Keratinocyte (primary cell): Measurements from ENCODE around the gene STIMATE. TPM values are rescaled to one million over a fixed set of nuclear protein-coding genes. Genes with fewer than 3 reads are reported as not detected.

Source experiments
- DNase-seq: peaks from one replicate; pipeline ENCODE4 v3.0.0-alpha.2; 2011; ENCODE audit warnings: low read depth, missing footprints, low spot score
- FAIRE-seq: peaks from 2 replicates; lab custom pipeline; 2011; peaks lifted over from hg19 to GRCh38; lab: Jason Lieb, UNC
- H2AFZ ChIP-seq: 2 replicates; pipeline ENCODE4 v1.6.0; 2012; ENCODE audit warnings: low read length, control low read depth, inconsistent platforms; ENCODE audit not compliant: control insufficient read depth
- H3K27ac ChIP-seq: 2 replicates; pipeline ENCODE4 v1.5.1; 2011; ENCODE audit warnings: low read length; ENCODE audit not compliant: control insufficient read depth, insufficient read depth
- H3K27me3 ChIP-seq: 3 replicates; pipeline ENCODE4 v1.6.0; 2011; ENCODE audit warnings: low read length; ENCODE audit not compliant: control insufficient read depth, insufficient read depth; ENCODE audit errors: extremely low read depth
- H3K36me3 ChIP-seq, 2 experiments: 2 replicates in 1 of 2; 3 replicates in 1 of 2; pipeline ENCODE4 v1.5.1; 2011; ENCODE audit warnings: low read length in 2 of 2, mild to moderate bottlenecking in 1 of 2; ENCODE audit not compliant: control insufficient read depth in 2 of 2, insufficient read depth in 2 of 2; ENCODE audit errors: extremely low read depth in 1 of 2
- H3K4me1 ChIP-seq: 3 replicates; pipeline ENCODE4 v1.5.1; 2011; ENCODE audit warnings: low read length; ENCODE audit not compliant: control insufficient read depth, insufficient read depth; ENCODE audit errors: extremely low read depth
- H3K4me2 ChIP-seq: 3 replicates; pipeline ENCODE4 v1.6.0; 2011; ENCODE audit warnings: low read depth, low read length; ENCODE audit not compliant: control insufficient read depth, insufficient read depth; ENCODE audit errors: extremely low read depth
- H3K4me3 ChIP-seq, 3 experiments: fragments of 200-600 bp in 1 of 3; sonication (generic) in 1 of 3; 2 replicates in 2 of 3; 3 replicates in 1 of 3; pipeline ENCODE4 v1.5.1; 2011 to 2016; ENCODE audit warnings: low read length in 3 of 3, mild to moderate bottlenecking in 3 of 3, control low read depth in 2 of 3, inconsistent platforms in 1 of 3, low read depth in 1 of 3, mixed read lengths in 1 of 3, mixed run types in 1 of 3, moderate library complexity in 1 of 3; ENCODE audit not compliant: control insufficient read depth in 2 of 3, insufficient read depth in 2 of 3; ENCODE audit errors: extremely low read depth in 1 of 3
- H3K79me2 ChIP-seq: 2 replicates; pipeline ENCODE4 v1.6.0; 2012; ENCODE audit warnings: low read length; ENCODE audit not compliant: control insufficient read depth, insufficient read depth
- H3K9ac ChIP-seq: 3 replicates; pipeline ENCODE4 v1.6.0; 2011; ENCODE audit warnings: low read length; ENCODE audit not compliant: control insufficient read depth, insufficient read depth; ENCODE audit errors: extremely low read depth
- H3K9me1 ChIP-seq: 3 replicates; pipeline ENCODE4 v1.6.0; 2011; ENCODE audit warnings: low read length; ENCODE audit not compliant: control insufficient read depth, insufficient read depth; ENCODE audit errors: extremely low read depth
- H3K9me3 ChIP-seq: 2 replicates; pipeline ENCODE4 v1.5.1; 2012; ENCODE audit warnings: low read depth, low read length; ENCODE audit not compliant: control insufficient read depth
- H4K20me1 ChIP-seq: 3 replicates; pipeline ENCODE4 v1.6.0; 2011; ENCODE audit warnings: low read length; ENCODE audit not compliant: control insufficient read depth, insufficient read depth; ENCODE audit errors: extremely low read depth
- CTCF ChIP-seq, 3 experiments: IDR thresholded peaks in 1 of 3; conservative IDR thresholded peaks in 1 of 3; optimal IDR thresholded peaks in 1 of 3; 2 replicates in 2 of 3; 3 replicates in 1 of 3; pipeline versions ENCODE3 to v1.5.1; 2011; ENCODE audit warnings: low read length in 3 of 3, mild to moderate bottlenecking in 3 of 3, moderate library complexity in 2 of 3, control low read depth in 1 of 3, inconsistent platforms in 1 of 3; ENCODE audit not compliant: insufficient read depth in 2 of 3; ENCODE audit errors: extremely low read depth in 1 of 3
- EZH2 ChIP-seq: IDR thresholded peaks from one replicate; pipeline ENCODE4 v1.6.1; 2012; ENCODE audit warnings: inconsistent platforms, mild to moderate bottlenecking, low read length, moderate library complexity
- dilution Hi-C: fragments of 300-500 bp; cut with MboI; formaldehyde crosslinking; loops from one replicate; pipeline ENCODE4 v1.7.0; 2020; ENCODE audit warnings: low sequenced_read_pairs; ENCODE audit not compliant: extremely low pct_ligation_motif_present
- polyA plus RNA-seq, 5 experiments: library from polyadenylated mRNA; depleted of rRNA in 3 of 5; stranded (reverse) in 3 of 5; stranded (forward) in 1 of 5; unstranded in 1 of 5; fragments of >200 nt; gene quantifications; 1 replicate in 1 of 5; 2 replicates in 3 of 5; 3 replicates in 1 of 5; pipeline versions ENCODE4 v1.2.1 to v1.2.3, GENCODE V29; 2011 to 2012; ENCODE audit warnings: missing spikeins in 2 of 5, low read depth in 1 of 5, low replicate concordance in 1 of 5

The STIMATE gene
- polyA plus RNA-seq, 1 donor (not counting 4 experiments of a cell fraction or from before 2014, with no cell fraction given): 8.2 TPM

GRCh38 chr3:52809149-52809548, 88.2 kb downstream of the STIMATE start:
- Histone ChIP-seq H3K27me3 (no peaks in the 10 kb centered on the region), H3K9me3 (no peaks in the 10 kb centered on the region), H2AFZ (no peak overlapping the region), H3K9me1 (no peaks in the 10 kb centered on the region), H3K9ac (no peak overlapping the region), H3K4me2 (no peak overlapping the region), H3K36me3 (no peaks in the 10 kb centered on the region), H3K4me1 (no peaks in the 10 kb centered on the region), H3K79me2 (no peaks in the 10 kb centered on the region), H3K27ac (no peak overlapping the region), H4K20me1 (no peaks in the 10 kb centered on the region), H3K4me3 (no peak overlapping the region)
- dilution Hi-C loops: no loop called here
- TF ChIP-seq EZH2 (no peak), CTCF (optimal IDR thresholded peaks at IDR 0.05 in 1 of 3, IDR thresholded peaks at IDR 0.05 in 1 of 3, conservative IDR thresholded peaks at IDR 0.05 in 1 of 3; ENCODE audit: extremely low read depth in 1 of 3, insufficient read depth in 2 of 3, low read length in 3 of 3) (no peak)
- DNase-seq (no peak), FAIRE-seq (no peak)

- FAIRE-seq (no peak), DNase-seq (no peak)
- no peak overlapping the region for H3K27ac ChIP-seq
- dilution Hi-C loops: no loop called here
- peaks cover under 1% of the 10 kb centered on the region for H3K27me3 ChIP-seq
- TF ChIP-seq CTCF (optimal IDR thresholded peaks at IDR 0.05 in 1 of 3, IDR thresholded peaks at IDR 0.05 in 1 of 3, conservative IDR thresholded peaks at IDR 0.05 in 1 of 3; ENCODE audit: extremely low read depth in 1 of 3, insufficient read depth in 2 of 3, low read length in 3 of 3): no peak
- no peak overlapping the region for H3K4me3 ChIP-seq
- H2AFZ ChIP-seq: no peak overlapping the region
- H3K9ac ChIP-seq: no peak overlapping the region
- H3K9me1 ChIP-seq: no peaks in the 10 kb centered on the region
- no peaks in the 10 kb centered on the region for H3K36me3 ChIP-seq
- H3K9me3 ChIP-seq: no peaks in the 10 kb centered on the region
- H3K4me1 ChIP-seq: no peaks in the 10 kb centered on the region
- no peaks in the 10 kb centered on the region for H3K79me2 ChIP-seq
- H4K20me1 ChIP-seq: no peaks in the 10 kb centered on the region
- H3K4me2 ChIP-seq: no peak overlapping the region
Observed at GRCh38 chr3:52805270-52806039, 91.9 kb downstream of the STIMATE start.
